ENCODE data around the gene XPA. TPM values are rescaled to one million over a fixed set of nuclear protein-coding genes. Genes with fewer than 3 reads are reported as not detected.
"Not testable (repeated sequence)": the region's sequence is repeated elsewhere in the genome, so short reads cannot be mapped to it uniquely, and the experiment has no call there.

Gene XPA
- total and polyA plus RNA-seq, 2 of the 8 experiments (the other 6 are each of a cell fraction or from before 2014, with no cell fraction given): 0.24 to 2.6 TPM

DNA sequence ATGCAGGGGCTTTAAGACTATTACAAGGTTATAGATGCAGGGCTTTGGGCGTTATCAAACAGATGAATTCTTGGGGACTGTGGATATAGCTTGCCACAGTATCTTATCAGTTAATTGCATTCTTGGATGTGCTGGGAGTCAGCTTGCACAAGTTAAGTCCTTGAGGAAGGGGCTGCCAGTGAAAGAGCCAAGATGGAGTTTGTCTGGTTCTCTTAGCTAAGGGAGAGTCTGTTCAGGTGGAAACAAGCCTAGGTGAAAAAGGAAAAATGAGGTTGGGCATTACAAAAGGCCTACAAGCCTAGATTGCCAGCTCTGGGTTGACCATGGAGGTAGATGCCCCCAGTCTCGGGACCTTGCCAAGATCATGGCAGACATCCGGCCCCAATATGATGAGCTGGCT, 2.7 kb upstream of the XPA start:
- H3K4me3 ChIP-seq (ENCODE audit: extremely low read depth in 1 of 4, insufficient read depth in 2 of 4, low read depth in 3 of 4, low read length in 4 of 4); H3K79me1 ChIP-seq (ENCODE audit: low read depth, low read length); H2BK20ac ChIP-seq (ENCODE audit: low read length); H4K91ac ChIP-seq (replicated peaks; ENCODE audit: insufficient read length, low read length); H2BK15ac ChIP-seq (ENCODE audit: low read length); FAIRE-seq; H2BK5ac ChIP-seq (ENCODE audit: low read depth, low read length); H3K56ac ChIP-seq (replicated peaks; ENCODE audit: insufficient read length, low read depth, low read length); H3K9ac ChIP-seq (replicated peaks in 1 of 4; ENCODE audit: extremely low read depth in 1 of 4, low read depth in 3 of 4, low read length in 3 of 4); H2AK5ac ChIP-seq (ENCODE audit: low read depth, low read length); H3K4me2 ChIP-seq (ENCODE audit: insufficient read depth in 1 of 2, low read depth in 2 of 2, low read length in 2 of 2); H2BK12ac ChIP-seq (ENCODE audit: low read depth, low read length); H3K79me2 ChIP-seq (ENCODE audit: control insufficient read depth in 1 of 2, insufficient read depth in 2 of 2, low read length in 2 of 2); H4K8ac ChIP-seq (ENCODE audit: extremely low read depth, insufficient read depth, low read length); H3K14ac ChIP-seq (ENCODE audit: insufficient read length); POLR2A ChIA-PET (ENCODE audit: partially characterized antibody); DNase-seq (ENCODE audit: low read depth in 1 of 2, low spot score in 2 of 2); H3K23ac ChIP-seq (ENCODE audit: insufficient read length); H3K18ac ChIP-seq (ENCODE audit: extremely low read depth, low read length); H2BK120ac ChIP-seq (replicated peaks; ENCODE audit: low read depth, low read length); H2AFZ ChIP-seq (ENCODE audit: low read length); H4K20me1 ChIP-seq (replicated peaks in 1 of 2; ENCODE audit: control insufficient read depth in 1 of 2, insufficient read depth in 2 of 2, low read length in 2 of 2); H3K27ac ChIP-seq (ENCODE audit: low read depth, low read length); H3K36me3 ChIP-seq (ENCODE audit: control insufficient read depth in 2 of 4, insufficient read depth in 4 of 4, low read length in 3 of 4); H3K9me3 ChIP-seq (ENCODE audit: insufficient read depth in 2 of 2, low read depth in 1 of 2, low read length in 1 of 2); H3K4ac ChIP-seq (replicated peaks; ENCODE audit: insufficient read length, low read depth, low read length); H3K4me1 ChIP-seq (replicated peaks in 1 of 4; ENCODE audit: control insufficient read depth in 3 of 4, insufficient read depth in 4 of 4, low read length in 3 of 4); H4K5ac ChIP-seq (ENCODE audit: insufficient read length, low read depth, low read length); H3K23me2 ChIP-seq (ENCODE audit: low read depth, low read length): not testable (repeated sequence)
- CTCF ChIA-PET (ENCODE audit: partially characterized antibody): interaction anchor here (1.3 to 3.5 kb wide), 4 partner anchors 37 to 201 kb away, joined by 3 to 17 read pairs (median 7); no protein-coding TSS in a partner anchor
- H3K27me3 ChIP-seq (replicated peaks in 1 of 4; ENCODE audit: control insufficient read depth in 3 of 4, extremely low read depth in 1 of 4, insufficient read depth in 3 of 4, low read length in 3 of 4): peaks cover 0 to 15% (median 11%) of the 10 kb centered on the region in 4 experiments; a peak in 6 of 7 replicates
- WGBS, 2 experiments (ENCODE audit: extremely low coverage in 1 of 2, insufficient coverage in 1 of 2, insufficient read length in 1 of 2, insufficient replicate concordance in 2 of 2, low coverage in 1 of 2, low lambda C conversion rate in 2 of 2, missing lambda C conversion rate in 1 of 2): 86% methylated on average over 3 of the region's 3 CpGs; no CpG with 5 or more reads in 1 of the 2 experiments

DNA sequence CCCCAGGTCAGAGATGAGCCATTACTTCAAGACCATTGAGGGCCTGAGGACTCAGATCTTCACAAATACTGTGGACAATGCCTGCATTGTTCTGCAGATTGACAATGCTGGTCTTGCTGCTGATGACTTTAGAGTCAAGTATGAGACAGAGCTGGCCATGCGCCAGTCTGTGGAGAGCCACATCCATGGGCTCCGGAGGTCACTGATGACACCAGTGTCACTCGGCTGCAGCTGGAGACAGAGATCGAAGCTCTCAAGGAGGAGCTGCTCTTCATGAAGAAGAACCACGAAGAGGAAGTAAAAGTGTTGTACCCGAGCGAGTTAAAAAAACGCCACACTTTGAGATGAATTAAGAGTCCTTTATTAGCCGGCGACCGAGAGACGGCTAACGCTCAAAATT, 2.1 kb upstream of the XPA start:
- H3K27ac ChIP-seq (ENCODE audit: low read depth, low read length); H2BK120ac ChIP-seq (replicated peaks; ENCODE audit: low read depth, low read length); H3K4me2 ChIP-seq (ENCODE audit: insufficient read depth in 1 of 2, low read depth in 2 of 2, low read length in 2 of 2); H2BK15ac ChIP-seq (ENCODE audit: low read length); H3K4me1 ChIP-seq (replicated peaks in 1 of 4; ENCODE audit: control insufficient read depth in 3 of 4, insufficient read depth in 4 of 4, low read length in 3 of 4); H3K9ac ChIP-seq (replicated peaks in 1 of 4; ENCODE audit: extremely low read depth in 1 of 4, low read depth in 3 of 4, low read length in 3 of 4); H2AK5ac ChIP-seq (ENCODE audit: low read depth, low read length); H4K5ac ChIP-seq (ENCODE audit: insufficient read length, low read depth, low read length); DNase-seq (ENCODE audit: low read depth in 1 of 2, low spot score in 2 of 2); H2BK20ac ChIP-seq (ENCODE audit: low read length); H3K79me1 ChIP-seq (ENCODE audit: low read depth, low read length); FAIRE-seq; H3K36me3 ChIP-seq (ENCODE audit: control insufficient read depth in 2 of 4, insufficient read depth in 4 of 4, low read length in 3 of 4); H2AFZ ChIP-seq (ENCODE audit: low read length); H3K14ac ChIP-seq (ENCODE audit: insufficient read length); H2BK12ac ChIP-seq (ENCODE audit: low read depth, low read length); H4K8ac ChIP-seq (ENCODE audit: extremely low read depth, insufficient read depth, low read length); H2BK5ac ChIP-seq (ENCODE audit: low read depth, low read length); H3K79me2 ChIP-seq (ENCODE audit: control insufficient read depth in 1 of 2, insufficient read depth in 2 of 2, low read length in 2 of 2); H3K9me3 ChIP-seq (ENCODE audit: insufficient read depth in 2 of 2, low read depth in 1 of 2, low read length in 1 of 2); H4K20me1 ChIP-seq (replicated peaks in 1 of 2; ENCODE audit: control insufficient read depth in 1 of 2, insufficient read depth in 2 of 2, low read length in 2 of 2); H3K23ac ChIP-seq (ENCODE audit: insufficient read length); H3K18ac ChIP-seq (ENCODE audit: extremely low read depth, low read length); H4K91ac ChIP-seq (replicated peaks; ENCODE audit: insufficient read length, low read length); H3K4ac ChIP-seq (replicated peaks; ENCODE audit: insufficient read length, low read depth, low read length); H3K4me3 ChIP-seq (ENCODE audit: extremely low read depth in 1 of 4, insufficient read depth in 2 of 4, low read depth in 3 of 4, low read length in 4 of 4); H3K56ac ChIP-seq (replicated peaks; ENCODE audit: insufficient read length, low read depth, low read length); H3K23me2 ChIP-seq (ENCODE audit: low read depth, low read length): not testable (repeated sequence)
- H3K27me3 ChIP-seq (replicated peaks in 1 of 4; ENCODE audit: control insufficient read depth in 3 of 4, extremely low read depth in 1 of 4, insufficient read depth in 3 of 4, low read length in 3 of 4): peaks cover 0 to 15% (median 11%) of the 10 kb centered on the region in 4 experiments; a peak in 6 of 7 replicates
- CTCF ChIA-PET (ENCODE audit: partially characterized antibody): interaction anchor here (1.3 to 3.5 kb wide), 4 partner anchors 37 to 201 kb away, joined by 3 to 17 read pairs (median 7); no protein-coding TSS in a partner anchor
- POLR2A ChIA-PET (ENCODE audit: partially characterized antibody): interaction anchor here (0.7 to 0.9 kb wide), 2 partner anchors 66 to 175 kb away, joined by 3 read pairs; partner anchors contain the start of genes NCBP1 and TSTD2
- WGBS, 2 experiments (ENCODE audit: extremely low coverage in 1 of 2, insufficient coverage in 1 of 2, insufficient read length in 1 of 2, insufficient replicate concordance in 2 of 2, low coverage in 1 of 2, low lambda C conversion rate in 2 of 2, missing lambda C conversion rate in 1 of 2): 95% methylated on average over 13 of the region's 13 CpGs; no CpG with 5 or more reads in 1 of the 2 experiments
